ENCODE data around the gene PLAGL2. TPM values are rescaled to one million over a fixed set of nuclear protein-coding genes. Genes with fewer than 3 reads are reported as not detected.

The PLAGL2 gene
- total and polyA plus RNA-seq, 2 of the 8 experiments (the other 6 are each of a cell fraction or from before 2014, with no cell fraction given): 20.6 to 25.4 TPM

DNA sequence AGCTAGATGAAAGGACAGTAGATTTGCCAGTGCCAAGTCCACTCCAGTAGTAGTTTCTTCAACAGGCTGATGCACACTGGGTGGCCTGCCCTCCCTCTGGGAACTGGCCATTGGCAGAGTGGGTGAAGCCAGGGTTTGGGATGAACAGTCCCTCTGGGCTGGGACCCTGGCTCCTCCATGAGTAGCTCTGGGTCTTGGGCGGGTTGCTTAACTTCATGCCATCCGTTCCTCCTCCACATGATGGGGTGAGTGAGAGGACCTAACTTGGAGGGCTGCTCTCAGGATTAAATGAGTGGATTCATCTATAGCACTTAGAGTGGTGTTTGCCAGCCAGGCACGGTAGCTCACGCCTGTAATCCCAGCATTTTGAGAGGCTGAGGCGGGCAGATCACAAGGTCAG is 47.2 kb downstream of the PLAGL2 start (continued):
- no peak for TF ChIP-seq CTCF (IDR thresholded peaks at IDR 0.05; ENCODE audit: control extremely low read depth in 1 of 3, insufficient read depth in 1 of 3, low read depth in 1 of 3, low read length in 3 of 3)
- no peak for TF ChIP-seq NANOG (IDR thresholded peaks at IDR 0.05; ENCODE audit: insufficient read depth, low read depth, low read length, poor library complexity, severe bottlenecking)
- TF ChIP-seq TAF1 (IDR thresholded peaks at IDR 0.05; ENCODE audit: low read depth, low read length): no peak
- no peak for TF ChIP-seq BRCA1 (IDR thresholded peaks at IDR 0.05; ENCODE audit: low read depth, low read length)
- TF ChIP-seq BACH1 (IDR thresholded peaks at IDR 0.05; ENCODE audit: low read length): no peak
- TF ChIP-seq JUND (IDR thresholded peaks at IDR 0.05; ENCODE audit: low read length): no peak
- no peak for TF ChIP-seq SUZ12 (IDR thresholded peaks at IDR 0.05; ENCODE audit: low read length)

Measured in H1 (cell line).